ENCODE results near the gene SLC24A4.
A peak's percentile ranks its signal among the peaks of the same experiment; 100 is the strongest.

SLC24A4 gene

DNA sequence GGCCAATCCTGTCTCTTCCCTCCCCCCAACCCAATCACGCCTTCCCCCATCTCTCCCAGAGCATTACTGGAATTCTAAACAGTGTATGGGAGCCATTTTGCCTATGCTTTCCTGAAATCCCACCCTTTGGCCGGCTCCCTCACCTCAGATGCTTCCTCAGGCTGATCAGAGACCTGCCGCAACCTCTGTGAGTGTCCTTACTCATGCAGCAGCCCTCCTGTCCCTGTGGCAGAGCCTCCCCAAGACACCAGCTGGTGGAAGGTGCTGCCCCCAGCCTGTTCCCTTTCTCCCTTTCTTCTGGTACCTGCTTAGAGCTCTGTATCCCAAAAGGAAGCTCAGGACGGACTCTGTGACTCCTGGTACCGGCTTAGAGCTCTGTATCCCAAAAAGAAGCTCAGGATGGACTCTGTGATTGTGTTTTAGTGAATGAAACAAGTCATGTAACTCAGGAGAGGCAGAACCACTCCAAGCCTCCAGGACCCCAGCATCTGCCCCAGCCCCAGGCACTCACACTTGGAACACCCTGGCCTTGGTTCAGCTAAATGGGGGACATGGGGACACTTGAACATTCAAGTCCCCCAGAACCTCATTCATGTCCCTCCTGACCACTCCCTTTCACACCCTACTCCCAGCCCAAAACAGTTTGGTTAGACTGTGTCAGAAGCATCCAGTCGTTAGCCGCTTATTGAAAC is 161.3 kb downstream of the SLC24A4 start:
- no peak for DNase-seq

DNA sequence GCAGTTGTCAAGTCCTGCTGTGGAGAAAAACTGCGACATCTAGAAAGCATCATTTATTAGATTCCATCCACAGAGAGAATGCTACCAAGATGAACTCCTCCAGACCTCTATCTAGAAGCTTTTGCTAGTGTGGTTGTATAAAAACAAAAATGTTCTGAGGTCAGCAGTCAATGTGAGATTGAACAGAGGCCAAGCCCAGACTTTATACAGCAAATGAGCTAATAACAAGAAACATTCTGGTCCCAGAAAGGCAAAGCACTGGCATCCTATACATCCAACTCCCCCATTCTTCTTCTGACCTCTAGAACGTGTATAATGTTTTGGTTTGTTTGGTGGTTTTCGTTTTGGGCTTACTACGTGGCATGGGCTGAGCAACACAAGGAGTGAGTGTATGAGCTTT is 163.9 kb downstream of the SLC24A4 start:
- no peak for DNase-seq

DNA sequence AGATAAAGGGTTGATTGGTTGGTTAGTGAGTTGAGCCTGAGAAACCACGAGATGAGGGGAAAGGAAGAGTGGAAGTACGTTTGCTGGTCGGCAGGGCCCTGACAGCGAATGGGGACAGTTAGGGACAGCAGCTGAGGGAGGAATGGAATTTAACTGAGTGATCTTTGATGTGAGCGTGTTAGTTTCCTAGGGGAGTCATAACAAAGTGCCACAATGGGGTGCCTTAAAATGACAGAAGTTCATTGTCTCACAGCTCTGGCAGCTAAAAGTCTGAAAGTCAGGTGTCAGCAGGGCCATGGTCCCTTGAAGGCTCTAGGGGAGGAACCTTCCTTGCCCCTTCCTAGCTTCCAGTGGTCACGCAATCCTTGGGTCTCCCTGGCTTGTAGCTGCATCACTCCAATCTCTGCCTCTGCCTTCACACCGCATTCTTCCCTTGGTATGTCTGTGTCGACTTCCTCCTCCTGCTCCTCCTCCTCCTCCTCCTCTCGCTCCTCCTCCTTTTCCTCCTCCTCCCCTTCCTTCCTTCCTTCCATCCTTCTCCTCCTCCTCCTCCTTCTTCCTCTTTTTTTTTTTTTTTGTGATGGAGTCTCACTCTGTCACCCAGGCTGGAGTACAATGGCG is 164.7 kb downstream of the SLC24A4 start:
- DNase-seq, result no peak

DNA sequence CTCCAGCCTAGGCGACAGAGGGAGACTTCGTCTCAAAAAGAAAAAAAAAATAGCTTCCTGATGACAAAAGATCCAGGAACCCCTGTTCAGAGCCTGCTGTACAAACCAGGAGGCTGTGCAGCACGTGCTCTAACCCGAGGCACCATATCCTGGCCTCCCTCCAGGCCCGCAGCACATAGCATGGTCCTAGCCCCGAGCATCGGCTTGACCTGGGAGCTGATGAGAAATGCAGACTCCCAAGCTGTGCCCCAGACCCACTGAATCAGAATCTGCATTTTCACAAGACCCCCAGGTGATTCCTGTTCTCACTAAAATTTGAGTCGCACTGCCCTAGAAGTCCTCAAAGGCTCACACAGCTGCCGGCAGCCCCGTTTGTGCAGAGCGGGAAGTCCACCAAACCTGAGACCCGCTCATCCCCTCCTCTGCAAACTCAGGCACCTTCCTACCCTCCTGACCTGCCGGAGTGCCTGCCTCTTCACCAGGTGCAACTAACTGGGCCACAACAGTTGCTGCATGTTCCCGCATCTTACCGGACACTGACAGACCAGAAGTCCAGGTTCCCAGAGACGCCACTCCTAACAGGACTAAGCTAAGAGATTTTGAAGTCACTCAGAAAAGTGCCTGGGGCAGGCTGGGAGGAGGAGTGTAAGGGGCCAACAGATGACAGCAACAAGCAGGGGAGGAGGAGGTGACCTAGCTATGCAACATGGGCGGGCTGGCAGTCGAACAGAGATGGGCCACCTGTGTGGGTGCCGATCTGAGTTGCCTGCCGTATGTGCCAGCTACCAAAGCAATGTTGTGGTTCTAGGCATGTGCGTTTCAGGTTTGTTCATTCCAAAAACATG is 166.7 kb downstream of the SLC24A4 start:
- no peak for DNase-seq

DNA sequence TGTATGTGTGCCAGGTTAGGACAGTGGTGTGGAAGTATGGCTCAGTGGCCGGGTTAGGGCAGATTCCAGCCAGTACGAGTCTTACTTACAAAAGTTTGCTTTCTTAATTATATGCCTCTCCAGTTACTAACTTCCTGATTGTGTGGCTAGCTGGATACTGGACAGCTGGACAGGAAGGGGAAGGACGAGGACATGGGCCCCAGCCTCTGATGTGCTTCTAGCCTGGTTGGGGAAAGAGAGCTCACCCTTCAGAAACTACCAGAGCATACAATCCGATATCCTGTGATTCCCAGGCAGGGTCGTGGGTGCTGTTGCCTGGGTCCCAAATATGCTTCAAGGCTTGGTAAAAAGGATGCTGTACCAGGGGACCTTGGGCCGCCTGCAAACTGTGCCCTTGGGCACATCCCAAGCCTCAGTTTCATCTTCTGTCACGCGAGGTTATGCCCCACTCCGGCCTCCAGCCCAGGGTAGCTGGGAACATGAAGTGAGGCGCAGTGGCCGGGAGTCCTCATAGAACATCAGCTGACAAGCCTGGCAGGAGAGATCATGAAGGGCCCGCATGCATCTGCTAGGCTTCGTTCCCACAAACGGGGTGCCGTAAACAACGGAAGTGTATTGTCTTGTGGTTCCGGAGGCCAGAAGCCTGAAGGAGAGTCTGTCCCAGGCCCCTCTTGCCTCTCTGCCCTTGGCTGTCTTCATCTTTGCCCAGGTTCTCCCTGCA is 167.4 kb downstream of the SLC24A4 start:
- DNase-seq, result no peak

DNA sequence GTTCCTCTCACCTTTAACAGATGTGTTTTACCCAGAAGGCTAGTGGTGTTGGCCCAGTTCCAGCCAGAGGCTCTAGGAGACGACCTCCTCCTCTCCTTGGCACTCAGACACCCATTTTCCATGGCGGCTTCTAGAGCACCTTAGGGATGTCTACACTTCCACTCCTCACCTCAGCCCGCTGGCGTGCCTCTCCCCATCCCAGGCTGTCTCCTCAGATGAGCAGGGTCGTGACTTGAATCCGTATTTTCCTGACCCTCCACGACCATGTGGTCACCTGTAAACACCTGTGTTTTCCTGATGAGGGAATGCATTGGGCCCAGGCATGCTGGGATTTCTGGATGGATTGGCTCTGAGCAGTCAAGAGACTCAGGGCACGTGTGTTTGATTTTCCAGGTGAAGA is 168.8 kb downstream of the SLC24A4 start:
- no peak for DNase-seq

DNA sequence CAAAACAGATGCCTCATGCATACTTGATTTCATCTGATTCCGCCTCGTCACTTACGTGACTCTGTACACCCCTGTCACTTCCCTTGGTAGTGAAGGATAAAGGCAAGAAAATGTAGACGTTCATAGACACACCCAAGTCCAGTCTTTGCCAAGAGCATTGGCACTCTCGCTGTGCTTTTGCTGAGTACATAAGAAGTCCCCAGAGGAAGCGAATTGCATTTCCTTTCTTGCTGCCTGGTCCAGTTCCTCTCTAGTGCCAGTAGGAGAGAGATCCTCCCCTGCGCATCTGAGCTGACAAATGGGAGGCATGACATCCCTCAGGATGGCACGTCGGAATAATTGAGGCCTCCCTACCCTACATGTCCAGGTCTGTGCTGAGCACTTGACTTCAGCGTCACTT is 169.3 kb downstream of the SLC24A4 start:
- DNase-seq, result peak; percentile 38

DNA sequence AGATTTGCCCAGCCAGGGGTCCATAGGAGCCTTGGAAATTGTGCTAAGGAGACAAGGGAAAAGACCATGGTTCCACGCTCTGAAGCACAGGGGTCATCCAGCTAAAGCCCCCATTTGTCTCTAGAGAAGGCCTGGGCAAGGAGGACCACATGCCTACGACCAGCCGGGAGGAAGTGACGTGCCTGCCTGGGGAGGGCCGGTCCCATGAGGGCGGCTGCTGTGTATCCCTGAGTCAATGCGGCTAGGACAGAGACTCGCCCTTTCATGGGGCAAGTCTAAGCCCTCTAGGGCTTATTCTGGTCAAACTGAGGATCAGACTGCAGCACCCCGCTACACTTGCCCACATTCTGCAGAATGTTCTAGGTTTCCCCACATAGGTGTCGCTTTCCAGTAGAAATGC is 170.1 kb downstream of the SLC24A4 start:
- DNase-seq, result no peak

DNA sequence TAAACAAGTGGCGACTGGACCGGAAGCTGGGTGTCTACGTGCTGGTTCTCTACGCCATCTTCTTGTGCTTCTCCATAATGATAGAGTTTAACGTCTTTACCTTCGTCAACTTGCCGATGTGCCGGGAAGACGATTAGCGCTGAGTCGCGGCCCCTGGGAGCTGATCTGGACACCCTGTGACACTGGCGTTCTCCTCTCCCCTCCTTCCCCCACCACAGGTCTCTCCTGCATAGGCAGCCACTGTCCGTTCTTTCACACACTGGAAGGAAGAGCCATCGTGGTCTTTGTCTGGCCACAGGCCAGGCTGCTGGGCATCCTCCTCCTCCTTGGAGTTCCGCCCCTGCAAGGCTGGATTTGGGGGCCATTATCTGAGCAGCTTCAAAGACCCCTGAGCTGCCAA is 170.5 kb downstream of the SLC24A4 start:
- no peak for DNase-seq

DNA sequence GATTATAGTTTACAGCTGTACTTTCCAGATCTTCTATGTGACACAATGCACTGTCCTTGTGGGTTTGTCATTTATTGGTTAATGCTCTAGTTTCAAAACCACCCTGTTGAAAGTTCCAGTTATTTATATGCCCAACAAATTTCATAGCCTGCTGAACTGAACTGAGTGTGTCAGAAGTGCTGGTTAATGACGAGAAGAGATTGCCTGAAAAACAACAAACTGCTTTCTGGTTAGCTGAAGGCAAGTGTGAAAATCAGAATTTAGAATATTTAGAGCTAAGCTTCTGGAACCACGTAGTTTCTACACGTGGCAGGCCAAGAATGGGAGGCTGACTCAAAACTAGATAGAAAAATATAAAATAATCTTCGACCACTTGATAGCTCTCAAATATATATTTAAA is 171.5 kb downstream of the SLC24A4 start:
- no peak for DNase-seq

DNA sequence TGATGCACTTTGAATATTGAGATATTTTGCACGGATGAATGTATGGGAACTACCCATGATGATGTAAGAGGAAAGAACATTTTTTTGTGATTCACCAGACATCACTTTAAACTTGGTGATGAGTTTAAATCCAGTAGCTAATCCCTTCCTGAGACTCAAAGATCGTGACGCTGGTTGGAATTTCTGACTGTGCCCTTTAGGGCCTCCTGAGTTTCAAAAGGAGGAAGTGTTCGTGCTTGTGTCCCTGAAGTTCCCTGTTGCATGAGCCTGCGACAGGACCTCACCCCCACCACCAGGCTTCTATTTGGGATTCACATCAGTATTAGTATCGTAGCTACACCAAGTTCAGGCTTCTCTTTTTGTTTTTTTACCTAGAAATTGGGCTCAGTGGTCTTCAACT is 172.1 kb downstream of the SLC24A4 start:
- peak; percentile 70 for DNase-seq

DNA sequence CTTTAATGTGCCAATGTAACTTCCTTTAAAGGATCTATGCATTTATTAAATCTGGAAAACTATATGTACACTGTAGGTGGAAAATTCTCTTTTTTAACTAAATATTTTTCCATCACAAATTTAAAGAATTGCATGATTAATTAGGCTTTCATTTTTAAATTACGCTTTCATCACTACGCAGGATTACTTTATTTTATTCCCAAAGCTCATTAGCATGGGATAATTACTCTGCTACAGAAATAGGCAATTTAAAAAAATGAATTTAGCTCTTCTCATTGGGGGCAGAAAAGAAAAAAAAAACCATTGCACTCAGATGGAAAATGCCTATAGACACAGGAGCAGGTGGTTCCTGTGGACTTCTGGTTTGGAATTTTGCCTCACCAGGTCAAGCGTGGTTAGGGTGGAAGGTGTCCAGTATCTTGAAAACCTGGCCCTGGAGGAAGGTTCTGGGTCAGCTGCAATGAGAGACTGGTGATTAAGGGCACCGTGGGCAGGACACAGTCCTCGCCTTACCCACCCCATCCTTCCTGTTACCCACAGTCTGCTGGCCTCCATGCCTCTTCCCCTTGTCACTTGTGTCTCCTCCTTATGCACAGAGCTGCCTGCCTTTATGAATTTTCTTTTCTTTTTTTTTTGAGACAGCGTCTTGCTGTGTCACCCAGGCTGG is 173.4 kb downstream of the SLC24A4 start:
- DNase-seq, result no peak

DNA sequence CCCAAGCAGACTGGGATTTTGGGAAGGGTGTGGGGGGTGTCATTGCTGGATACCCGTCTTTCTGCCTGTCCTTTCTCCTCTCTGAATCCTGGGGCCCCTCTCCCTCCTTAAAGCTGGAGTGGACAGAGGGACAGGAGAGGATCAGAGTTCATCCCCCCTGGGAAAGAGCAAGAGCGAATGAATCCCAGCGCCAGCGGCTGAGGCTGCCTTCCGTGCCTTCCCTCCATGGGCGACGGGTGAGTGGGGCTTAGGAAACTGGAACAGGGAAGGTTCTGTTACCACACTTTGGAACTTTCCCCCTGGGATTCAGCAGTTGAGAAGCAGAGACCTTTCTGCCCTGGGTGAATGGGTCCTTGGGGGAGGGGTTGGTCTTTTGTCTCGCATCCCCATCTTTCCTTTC is 174.4 kb downstream of the SLC24A4 start:
- DNase-seq, result no peak

DNA sequence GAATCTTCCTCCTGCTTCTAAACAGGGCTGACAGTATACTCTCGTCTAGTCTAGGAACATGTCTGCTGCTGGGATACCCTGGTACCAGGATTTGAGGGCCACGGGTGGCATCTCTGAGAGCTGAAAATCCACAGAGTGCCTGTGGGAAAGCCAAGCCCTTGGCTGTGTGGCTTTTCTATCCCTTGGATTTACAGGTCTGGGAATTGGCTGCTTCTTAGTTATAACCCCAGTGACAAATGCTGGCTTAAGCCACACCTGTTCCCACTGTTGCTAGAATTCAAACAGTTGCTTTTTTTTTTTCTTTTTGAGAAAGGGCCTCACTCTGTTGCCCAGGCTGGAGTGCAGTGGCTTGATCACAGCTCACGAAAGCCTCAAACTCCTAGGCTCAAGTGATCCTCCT is 176.3 kb downstream of the SLC24A4 start:
- DNase-seq, result no peak

DNA sequence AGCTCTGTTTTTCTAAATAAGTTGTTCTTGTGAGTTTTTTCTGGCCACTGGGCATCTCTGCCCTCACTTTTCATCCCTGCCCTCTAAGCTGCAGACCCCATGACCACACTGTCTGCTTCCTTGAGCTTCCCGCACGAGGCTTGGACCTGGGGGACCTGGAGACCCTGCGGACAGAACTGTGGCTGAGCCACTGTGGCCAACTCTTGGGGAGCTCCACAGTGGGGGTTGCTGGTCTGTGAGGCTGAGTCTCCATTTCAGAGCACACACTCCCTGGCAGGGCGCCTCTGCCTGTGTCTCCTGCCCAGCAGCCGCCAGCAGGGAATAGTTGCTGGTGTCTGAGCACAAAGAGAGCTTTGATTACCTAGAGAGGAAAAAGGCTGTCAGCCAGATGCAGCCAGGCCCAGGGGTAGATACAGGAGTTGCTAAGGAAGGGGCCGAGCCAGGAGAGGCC is 177.6 kb downstream of the SLC24A4 start:
- DNase-seq, result no peak

DNA sequence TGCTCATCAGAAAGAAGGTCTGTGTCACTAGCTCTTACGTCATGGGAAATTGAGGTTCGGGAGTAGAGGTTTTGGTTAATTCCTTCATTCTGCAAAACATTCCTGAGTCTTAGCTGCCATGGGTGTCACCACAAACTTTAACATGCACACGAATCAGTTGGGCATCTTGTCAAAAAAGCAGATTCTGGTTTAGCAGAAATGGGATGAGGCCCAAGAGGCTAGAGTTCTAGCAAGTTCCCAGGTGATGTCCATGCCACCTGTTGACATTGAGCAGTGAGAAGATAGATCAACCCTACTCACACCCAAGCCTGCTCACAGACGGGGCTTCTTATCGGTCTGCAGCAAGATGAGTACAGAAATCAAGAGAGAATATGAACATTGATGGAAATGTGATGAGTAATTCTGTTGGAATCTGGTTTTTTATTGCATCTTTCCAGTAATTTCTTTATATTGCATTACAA is 179.0 kb downstream of the SLC24A4 start:
- DNase-seq, result no peak

DNA sequence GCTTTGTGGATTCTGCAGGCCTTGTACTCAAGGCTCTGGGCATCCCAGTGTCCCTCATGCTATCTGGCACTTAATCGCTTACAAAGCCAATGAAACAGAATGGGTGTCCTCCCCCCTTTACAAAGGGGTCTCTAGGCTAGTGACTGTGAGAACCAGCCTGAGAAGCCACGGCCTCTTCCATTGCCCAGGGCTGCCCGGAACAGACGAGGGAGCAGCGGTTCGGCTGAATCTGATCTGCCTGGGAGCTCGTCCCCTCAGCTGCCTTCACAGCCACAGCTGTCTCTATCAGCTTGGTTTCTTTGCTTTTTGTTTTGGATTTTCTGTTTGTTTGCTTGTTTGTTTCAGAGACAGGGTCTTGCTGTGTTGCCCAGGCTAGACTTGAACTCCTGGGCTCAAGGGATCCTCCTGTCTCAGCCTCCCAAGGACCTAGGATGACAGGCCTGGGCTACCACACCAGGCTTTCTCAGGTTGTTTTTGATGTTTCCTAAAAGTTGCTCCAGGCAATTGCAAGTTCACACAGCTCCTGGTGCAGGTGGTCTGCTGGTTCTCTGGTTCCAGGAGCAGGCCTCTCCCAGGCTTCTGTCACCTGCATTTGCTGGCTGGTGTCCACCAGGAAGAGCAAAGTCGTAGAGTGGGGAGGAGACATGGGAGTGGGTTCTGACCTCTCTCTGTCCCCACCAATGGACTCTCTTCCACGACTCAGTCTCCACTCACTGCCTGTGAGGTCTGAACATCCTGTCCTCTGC is 179.7 kb downstream of the SLC24A4 start:
- no peak for DNase-seq

DNA sequence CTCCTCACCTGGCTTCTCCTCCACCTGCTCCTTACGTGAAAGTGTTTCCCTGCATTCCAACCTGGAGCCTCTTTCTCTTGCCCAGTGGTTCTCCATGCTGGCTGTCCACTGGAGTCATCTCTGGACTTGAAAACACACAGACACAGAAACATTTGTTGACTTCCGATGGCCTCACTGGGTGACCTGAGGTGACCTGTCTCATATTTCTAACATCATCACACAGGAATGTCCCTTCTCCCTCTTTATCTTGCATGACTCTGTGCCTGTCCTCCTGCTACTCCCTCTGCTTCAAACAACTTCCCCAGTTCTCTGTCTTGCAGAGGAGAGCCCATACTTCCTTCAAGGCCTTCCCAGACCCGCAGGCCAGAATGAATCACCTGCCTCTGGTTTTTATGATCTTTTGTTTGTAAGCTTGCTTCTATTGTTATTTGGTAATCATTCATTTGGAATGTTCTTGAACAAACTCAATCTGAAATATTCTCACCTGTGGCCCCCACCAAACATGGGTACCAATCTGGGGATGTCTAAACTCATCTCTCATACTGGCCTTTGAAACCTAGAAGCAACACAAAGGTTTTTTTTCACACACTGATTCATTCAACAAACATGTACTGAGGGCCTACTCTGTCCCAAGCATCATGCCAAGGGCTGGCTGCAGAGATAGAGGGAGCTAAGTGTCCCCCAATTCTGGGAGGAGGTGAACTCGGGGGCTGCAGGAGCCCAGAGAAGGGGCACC is 181.0 kb downstream of the SLC24A4 start:
- DNase-seq, result no peak

DNA sequence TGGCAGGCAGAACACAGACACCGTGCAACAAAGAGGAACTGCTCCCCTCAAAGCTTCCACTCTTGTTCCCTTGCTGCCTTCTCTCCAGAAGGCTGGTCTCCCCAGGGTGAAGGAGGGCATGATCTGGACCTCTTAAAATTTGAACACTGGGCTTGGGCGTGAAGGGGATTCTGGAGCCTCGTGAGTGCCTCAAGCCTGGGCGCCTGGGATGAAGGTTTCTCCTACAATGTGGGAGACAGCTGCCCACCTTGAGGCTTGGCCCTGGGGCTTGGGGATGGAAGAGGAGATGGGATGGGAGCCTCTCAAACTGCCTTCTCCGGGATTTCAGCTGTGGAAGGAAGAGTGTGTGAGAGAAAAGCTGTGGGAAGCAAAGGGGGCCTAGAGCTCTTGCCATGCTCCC is 182.9 kb downstream of the SLC24A4 start:
- no peak for DNase-seq

DNA sequence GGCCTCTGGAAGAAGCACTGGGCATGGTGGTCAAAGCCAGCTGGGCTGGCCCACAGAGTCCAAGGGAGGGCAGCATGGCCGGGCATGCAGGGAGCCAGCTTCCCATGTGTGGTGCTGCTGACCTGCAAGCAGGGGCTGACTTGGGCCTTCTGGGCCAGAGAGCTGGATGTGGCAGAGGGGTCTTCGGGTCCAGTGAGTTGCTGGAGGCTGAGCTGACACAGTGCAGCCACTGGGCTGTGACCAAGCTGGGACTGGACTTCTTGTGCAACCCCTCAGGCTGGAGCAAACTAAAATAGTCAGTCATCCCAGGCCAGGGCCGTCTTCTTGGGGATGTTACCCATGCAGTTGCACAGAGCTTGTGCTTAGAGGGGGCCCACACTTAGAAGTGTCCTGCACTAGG is 183.3 kb downstream of the SLC24A4 start:
- DNase-seq, result no peak

DNA sequence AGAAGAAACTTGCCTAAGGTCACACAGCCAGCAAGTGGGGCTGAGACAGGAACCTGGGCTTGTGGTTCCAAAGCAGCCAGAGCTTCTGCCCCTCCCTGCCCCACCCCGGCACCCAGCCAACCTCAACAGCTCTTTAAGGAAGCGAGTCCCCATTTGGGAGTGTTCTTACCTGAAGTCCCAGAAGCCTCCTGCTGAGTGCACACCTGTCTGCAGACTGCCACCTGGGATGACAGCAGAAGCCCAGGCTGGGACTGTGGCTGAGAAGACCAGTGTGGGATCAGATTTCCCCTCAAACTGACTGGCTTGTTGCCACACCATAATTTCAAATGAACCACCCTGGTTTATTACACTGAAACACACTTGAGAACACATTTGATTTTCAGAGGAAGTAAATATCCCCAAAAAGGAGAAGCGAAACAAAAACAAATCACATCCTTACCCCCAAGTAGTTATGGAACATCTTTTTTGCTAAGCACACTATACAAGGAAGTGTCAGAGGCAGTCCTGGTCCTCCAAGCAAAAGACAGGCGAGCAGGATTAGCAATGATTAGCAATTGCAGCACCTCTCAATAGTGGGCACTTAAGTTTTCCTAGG is 184.3 kb downstream of the SLC24A4 start:
- peak; percentile 14 for DNase-seq
